GM12874 (cell line): ENCODE measurements around the gene CFAP61.

Experiments used
- CTCF ChIP-seq: IDR thresholded peaks from 2 replicates; pipeline ENCODE4 v1.5.1; 2011; ENCODE audit warnings: low read depth, mild to moderate bottlenecking, control low read depth, low read length, moderate library complexity; ENCODE audit not compliant: insufficient read depth

Gene CFAP61

GRCh38 chr20:20321134-20321533 is 268.8 kb downstream of the CFAP61 start:
- no peak for TF ChIP-seq CTCF

GRCh38 chr20:20321917-20322316 is 269.6 kb downstream of the CFAP61 start:
- TF ChIP-seq CTCF, result no peak

- no peak for TF ChIP-seq CTCF
These were observed 270.6 kb downstream of the CFAP61 start for GRCh38 chr20:20322912-20323311.

GRCh38 chr20:20327746-20328145 is 275.4 kb downstream of the CFAP61 start:
- TF ChIP-seq CTCF, result no peak

- no peak for TF ChIP-seq CTCF
These were observed 277.2 kb downstream of the CFAP61 start for GRCh38 chr20:20329564-20329963.

GRCh38 chr20:20331156-20331555 is 278.8 kb downstream of the CFAP61 start:
- no peak for TF ChIP-seq CTCF

- TF ChIP-seq CTCF, result no peak
These were observed 279.5 kb downstream of the CFAP61 start for GRCh38 chr20:20331817-20332216.

- TF ChIP-seq CTCF, result no peak
These were observed 281.5 kb downstream of the CFAP61 start for GRCh38 chr20:20333866-20334265.
